Femur (tissue), 1 donor: Measurements from ENCODE around the gene ABCD4.
"Not testable (repeated sequence)": the region's sequence is repeated elsewhere in the genome, so short reads cannot be mapped to it uniquely, and the experiment has no call there.

Source experiments
- DNase-seq: peaks from one replicate; pipeline ENCODE4 v3.0.0-alpha.2; 2017

Gene ABCD4

DNA sequence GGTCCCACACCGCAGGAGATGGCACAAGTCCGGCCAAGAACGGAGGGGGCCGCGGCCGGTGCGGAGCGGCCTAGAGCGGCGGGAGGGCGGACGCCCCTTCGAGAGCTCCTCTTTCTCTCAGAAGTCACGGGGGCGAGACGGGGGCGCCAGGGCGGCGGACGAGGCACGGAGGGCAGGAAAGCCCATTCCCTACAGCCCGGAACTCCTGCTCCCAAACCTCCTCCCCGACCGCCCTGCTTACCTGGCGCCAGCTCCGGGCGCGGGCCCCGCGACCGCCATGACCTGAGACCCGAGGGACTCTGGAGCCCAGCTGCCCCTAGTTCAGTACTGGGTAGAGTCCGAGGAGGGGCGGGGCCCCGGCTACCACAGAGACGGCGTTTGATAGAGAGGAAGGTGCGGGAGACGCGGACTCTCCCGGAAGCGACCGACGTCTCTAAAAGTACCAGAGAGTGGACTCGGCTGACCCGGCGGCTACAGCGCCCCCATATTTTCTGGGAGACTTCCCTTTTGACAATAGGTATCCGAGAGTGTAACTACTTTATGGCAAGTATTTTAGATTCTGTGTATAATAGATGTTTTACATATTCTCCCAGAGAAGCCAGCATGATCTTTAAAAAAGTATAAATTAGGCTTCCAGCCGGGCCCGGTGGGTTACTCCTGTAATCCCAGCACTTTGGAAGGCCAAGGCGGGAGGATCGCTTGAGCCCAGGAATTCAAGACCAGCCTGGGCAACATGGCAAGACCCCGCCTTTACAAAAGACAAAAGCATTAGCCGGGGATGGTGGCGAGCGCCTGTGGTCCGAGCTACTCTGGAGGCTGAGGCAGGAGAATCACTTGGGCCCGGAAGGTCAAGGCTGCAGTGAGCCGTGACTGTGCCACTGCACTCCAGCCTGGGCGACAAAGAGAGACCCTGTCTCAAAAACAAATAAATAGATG, at the start of gene ABCD4:
Gene ABCD4, minus strand, starts transcription at position 301 of the 936 bp plus-strand sequence. Its CDS starts 22 bp downstream, at position 279.
- DNase-seq = peak; percentile 96

DNA sequence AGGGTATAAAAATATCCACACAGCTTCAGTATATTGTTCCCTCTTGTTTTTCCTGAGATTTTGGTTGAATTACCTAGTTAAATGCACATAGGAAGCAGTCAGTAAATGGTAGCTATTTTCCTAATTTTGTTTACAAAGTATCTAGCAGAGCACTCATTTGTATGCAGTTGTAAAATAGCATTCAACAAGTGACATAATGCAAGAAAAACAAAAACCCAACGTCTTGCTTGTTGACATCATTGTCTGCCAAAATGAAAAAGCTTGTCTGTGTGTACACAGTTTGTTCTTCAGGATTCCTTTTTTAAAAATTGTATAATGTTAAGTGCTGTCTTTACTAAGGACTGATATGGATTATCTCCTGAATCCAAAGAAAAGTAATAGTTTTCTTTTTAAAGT, 48.2 kb upstream of the ABCD4 start:
- no peak for DNase-seq

DNA sequence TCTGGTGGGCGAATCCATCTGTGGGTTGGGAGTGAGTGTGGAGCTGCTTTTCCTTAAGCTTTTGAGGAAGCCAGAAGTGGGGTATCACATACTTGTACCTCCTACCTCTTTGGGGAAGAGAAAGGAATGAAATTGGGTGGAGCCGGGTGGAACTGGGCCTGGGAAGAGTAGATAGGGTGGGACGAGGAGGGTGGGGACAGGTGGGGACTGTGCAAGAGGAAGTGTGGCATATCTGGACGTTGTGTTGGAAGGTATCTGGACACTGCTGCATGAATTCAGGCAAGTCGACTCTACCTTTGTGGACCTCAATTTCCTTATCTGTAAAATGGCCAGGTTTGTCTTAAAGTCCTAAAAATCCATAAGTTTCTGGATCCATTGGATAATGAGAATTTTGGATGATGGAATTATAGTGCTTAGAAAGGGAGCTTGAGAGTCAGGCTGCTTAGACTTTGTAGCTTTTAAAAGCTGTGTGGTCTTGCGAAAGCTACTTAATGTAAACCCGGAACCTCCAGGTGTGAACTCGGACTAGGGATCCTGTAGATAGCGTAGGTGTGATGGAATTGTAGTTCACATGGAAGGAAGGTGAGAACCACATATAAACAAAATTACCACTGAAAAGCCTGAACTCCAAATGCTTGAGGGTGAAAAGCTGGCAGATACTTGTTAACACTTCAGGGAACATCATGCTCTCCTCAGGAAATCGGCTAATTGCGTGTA, 47.6 kb upstream of the ABCD4 start:
- no peak for DNase-seq

- no peak for DNase-seq
These were observed 47.0 kb upstream of the ABCD4 start for GRCh38 chr14:74349757-74350156.

- no peak for DNase-seq
These were observed 46.2 kb upstream of the ABCD4 start for GRCh38 chr14:74348735-74349463.

GRCh38 chr14:74348241-74348734, 45.6 kb upstream of the ABCD4 start, which contains the start of gene VRTN:
Gene VRTN (plus strand): TSS chr14:74348471. CDS start chr14:74356784, 8,313 bp downstream.
- no peak for DNase-seq

- DNase-seq = no peak
These were observed 45.0 kb upstream of the ABCD4 start for GRCh38 chr14:74347795-74348100.

DNA sequence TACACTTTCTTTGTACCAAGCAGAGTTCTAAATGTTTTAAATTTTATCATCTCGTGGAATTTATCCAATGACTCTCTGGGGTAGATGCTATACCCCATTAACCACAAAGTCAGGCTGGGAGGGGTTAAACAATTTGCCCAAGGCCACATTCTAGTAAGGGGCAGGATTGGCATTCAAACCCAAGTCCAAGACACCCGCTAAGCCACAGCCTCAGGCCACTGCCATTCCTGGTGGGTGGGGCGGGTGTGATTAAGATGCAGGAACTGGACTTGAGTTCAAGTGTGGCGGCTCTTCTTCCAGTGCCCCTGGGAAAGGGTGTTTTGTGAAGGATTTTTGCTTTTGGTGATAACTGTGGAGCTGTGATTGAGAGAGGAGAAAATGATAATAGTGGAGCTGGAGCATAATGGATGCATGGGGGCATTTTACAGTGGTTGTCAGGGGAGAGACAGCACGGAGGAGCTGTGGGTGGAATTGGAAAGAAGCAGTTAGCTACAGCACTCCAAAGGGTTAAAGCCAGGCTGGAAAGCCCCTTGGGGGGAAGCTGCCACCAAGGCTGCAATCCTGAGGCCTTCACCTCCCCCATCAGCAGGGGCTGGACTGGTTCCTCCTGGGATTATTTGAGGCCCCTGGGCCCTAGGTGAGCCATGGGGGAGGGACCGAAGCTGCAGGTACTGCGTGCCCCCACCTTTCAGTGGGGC, 44.5 kb upstream of the ABCD4 start:
- no peak for DNase-seq

- DNase-seq = no peak
These were observed 43.6 kb upstream of the ABCD4 start for GRCh38 chr14:74346341-74346740.

GRCh38 chr14:74333909-74334308, 31.2 kb upstream of the ABCD4 start:
- no peak for DNase-seq

DNA sequence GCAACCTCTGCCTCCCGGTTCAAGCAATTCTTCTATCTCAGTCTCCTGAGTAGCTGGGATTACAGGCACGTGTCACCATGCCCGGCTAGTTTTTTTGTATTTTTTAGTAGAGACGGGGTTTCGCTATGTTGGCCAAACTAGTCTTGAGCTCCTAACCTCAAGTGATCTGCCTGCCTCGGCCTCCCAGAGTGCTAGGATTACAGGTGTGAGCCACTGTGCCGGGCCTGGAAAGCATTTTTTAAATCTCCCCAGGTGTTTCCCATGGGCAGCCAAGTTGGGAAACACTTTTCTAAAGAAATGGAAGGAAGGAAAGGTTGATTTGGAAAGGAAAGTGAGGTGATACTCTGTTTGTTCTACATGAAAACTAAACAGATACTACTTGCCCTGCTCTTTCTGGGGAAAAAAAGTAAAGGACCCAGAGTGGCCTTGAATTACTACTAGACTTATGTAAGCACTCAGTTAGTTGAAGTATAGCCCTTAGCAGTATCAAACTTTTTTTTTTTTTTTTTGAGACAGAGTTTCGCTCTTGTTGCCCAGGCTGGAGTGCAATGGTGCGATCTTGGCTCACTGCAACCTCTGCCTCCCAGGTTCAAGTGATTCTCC, 27.3 kb upstream of the ABCD4 start:
- DNase-seq = not testable (repeated sequence)

GRCh38 chr14:74326369-74327152, 23.8 kb upstream of the ABCD4 start:
- peak; percentile 41 for DNase-seq

- no peak for DNase-seq
These were observed 22.7 kb upstream of the ABCD4 start for GRCh38 chr14:74325446-74325845.

GRCh38 chr14:74324931-74325361, 22.2 kb upstream of the ABCD4 start:
- DNase-seq = no peak

- DNase-seq = no peak
These were observed 11.8 kb upstream of the ABCD4 start for GRCh38 chr14:74314576-74314975.

GRCh38 chr14:74313601-74314000, 10.9 kb upstream of the ABCD4 start:
- DNase-seq = no peak

DNA sequence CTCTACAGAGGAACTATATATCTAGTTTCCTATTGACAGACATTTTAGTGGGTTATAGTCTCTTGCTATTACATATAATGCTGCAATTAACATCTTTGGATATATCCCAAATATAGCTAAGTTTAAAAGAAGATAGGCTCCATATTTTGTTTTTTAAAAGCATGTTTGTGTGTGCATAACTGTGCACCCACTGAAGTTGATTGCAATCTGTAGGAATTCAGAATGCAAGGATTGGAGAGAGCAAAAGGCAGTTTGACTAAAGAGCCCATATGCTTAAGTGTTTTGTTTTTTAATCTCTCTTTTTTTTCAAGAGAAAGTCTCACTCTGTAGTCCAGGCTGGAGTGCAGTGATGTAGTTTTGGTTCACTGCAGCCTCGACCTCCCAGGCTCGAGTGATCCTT, 9.4 kb upstream of the ABCD4 start:
- DNase-seq = no peak

DNA sequence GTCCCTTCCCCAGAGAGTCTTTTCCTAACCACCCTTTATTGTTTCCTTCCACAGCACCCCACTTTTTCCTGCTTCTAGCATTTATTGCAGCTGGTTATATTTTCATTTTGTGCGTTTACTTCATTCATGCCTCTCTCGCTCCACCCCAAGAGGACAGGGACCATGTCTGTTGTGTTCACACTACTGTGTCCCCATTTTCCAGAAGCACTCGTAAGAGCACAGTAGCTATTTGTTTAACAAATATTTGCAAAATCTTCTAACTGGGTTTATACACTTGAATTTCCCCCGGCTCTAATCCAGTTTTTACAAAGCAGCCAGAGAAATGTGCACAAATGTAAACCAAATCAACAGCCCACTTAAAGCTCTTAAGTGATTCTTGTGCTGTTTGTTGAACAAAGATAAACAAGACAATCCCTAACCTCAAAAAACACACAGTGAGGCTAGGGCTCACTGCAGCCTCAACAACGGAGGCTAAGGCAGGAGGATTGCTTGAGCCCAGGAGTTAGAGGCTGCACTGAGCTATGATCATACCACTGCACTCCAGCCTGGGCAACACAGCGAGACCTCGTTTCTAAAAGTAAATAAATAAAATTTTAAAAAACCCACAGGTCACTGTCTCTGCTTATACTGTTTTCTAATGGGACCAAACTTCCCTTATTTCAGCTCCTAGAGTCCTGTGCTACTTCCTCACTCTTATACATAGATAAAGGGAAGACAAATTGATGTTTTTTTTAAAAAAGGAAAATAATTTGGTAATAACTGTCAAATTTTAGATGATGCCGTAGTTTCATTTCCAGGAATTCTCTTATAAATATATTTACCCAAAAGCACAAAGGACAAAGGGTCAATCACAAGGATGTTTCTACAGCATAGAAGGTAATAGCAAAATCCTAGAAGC, 6.6 kb upstream of the ABCD4 start:
- DNase-seq = no peak

DNA sequence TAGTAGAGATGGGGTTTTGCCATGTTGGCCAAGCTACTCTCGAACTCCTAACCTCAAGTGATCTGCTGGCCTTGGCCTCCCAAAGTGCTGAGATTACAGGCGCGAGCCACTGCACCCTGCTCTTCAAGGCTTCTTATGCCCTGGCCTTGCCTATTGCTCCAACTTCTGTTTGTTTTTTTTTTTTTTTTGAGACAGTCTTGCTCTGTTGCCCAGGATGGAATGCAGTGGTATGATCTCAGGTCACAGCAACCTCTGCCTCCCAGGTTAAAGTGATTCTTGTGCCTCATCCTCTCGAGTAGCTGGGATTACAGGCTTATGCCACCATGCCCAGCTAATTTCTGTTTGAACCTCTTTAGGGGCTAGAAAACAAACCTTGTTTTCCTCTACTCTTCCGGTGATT, 6.0 kb upstream of the ABCD4 start:
- DNase-seq = no peak

- no peak for DNase-seq
These were observed 544 bp downstream of the ABCD4 start for GRCh38 chr14:74302152-74302628.
